HAP-1 (cell line): ENCODE measurements around the gene ZNF397.
"Not testable (repeated sequence)": the region's sequence is repeated elsewhere in the genome, so short reads cannot be mapped to it uniquely, and the experiment has no call there.

Experiments used
- DNase-seq, 2 experiments: peaks; one replicate each; pipeline ENCODE4 v3.0.0-alpha.2; 2016 to 2020; ENCODE audit warnings: low spot score in 2 of 2
- H3K27me3 ChIP-seq: fragments of 250-450 bp; sonication (Bioruptor Pico); 2 replicates; pipeline ENCODE4 v1.5.1; 2020; ENCODE audit warnings: low read depth, mild to moderate bottlenecking, moderate library complexity
- H3K36me3 ChIP-seq: fragments of 250-450 bp; sonication (Bioruptor Pico); replicated peaks from 2 replicates; pipeline ENCODE4 v1.5.1; 2020; ENCODE audit warnings: mild to moderate bottlenecking
- H3K4me1 ChIP-seq: fragments of 250-450 bp; sonication (Bioruptor Pico); 2 replicates; pipeline ENCODE4 v1.5.1; 2020; ENCODE audit warnings: mild to moderate bottlenecking
- H3K4me3 ChIP-seq: fragments of 250-450 bp; sonication (Bioruptor Pico); 2 replicates; pipeline ENCODE4 v1.5.1; 2020; ENCODE audit warnings: mild to moderate bottlenecking, moderate library complexity
- H3K9me3 ChIP-seq: fragments of 250-450 bp; sonication (Bioruptor Pico); 2 replicates; pipeline ENCODE4 v1.5.1; 2020; ENCODE audit warnings: mild to moderate bottlenecking, moderate library complexity
- in situ Hi-C: fragments of 300-500 bp; cut with MboI; formaldehyde crosslinking; loops from 3 replicates; pipeline ENCODE4 v1.14.3; 2020; ENCODE audit warnings: low sequenced_read_pairs, inconsistent platforms, mixed read lengths

ZNF397 gene

DNA sequence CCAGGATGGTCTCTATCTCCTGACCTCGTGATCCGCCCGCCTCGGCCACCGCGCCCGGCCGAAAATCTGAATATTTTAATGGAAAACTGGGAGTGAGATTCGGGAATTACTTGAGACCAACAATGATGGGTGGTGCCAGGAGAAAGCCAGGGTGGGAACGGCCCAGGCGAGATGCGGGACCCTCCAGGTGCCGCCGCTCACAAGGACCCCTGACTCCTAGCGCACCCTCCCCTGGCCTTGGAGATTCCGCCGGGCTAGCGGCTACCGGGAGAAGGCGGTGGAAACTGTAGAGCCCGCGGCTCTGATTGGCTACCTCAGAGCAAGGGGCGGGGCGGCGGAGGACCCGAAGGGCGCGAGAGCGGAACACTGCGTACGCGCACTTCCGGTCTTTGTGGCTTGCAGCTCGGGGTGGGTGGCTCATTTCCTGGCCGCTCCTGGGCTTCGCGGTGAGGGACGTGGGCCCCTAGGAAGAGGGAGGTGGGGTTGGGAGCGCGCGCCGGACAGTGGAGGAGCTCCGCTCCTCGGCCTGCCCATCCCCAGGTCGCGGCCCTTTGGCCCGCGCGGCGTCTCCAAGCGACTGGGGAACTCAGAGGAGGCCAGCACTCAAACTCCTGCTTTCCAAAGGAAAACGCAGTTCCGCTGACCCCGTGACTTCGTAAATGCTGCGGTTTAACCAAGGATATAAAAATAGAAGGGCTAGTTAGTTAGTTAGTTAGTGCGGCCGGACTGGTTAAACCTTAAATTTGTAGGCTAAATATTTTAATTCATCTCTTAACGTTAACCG is at the start of gene ZNF397:
Gene ZNF397, plus strand, starts transcription at position 371 of the 784 bp plus-strand sequence. CDS start 1,437 bp downstream, outside the sequence.
- Histone ChIP-seq H3K9me3 (no peaks in the 10 kb centered on the region), H3K27me3 (no peaks in the 10 kb centered on the region), H3K4me3 (peak within 1 kb of the TSS; percentile 67), H3K4me1 (0 out of 2 replicates have a peak, but pooled peaks cover 4% of the 10 kb centered on the region), H3K36me3 (peaks cover 34% of the 10 kb centered on the region)
- DNase-seq: peak; percentile 96 to 98
- in situ Hi-C loops: no loop called here

DNA sequence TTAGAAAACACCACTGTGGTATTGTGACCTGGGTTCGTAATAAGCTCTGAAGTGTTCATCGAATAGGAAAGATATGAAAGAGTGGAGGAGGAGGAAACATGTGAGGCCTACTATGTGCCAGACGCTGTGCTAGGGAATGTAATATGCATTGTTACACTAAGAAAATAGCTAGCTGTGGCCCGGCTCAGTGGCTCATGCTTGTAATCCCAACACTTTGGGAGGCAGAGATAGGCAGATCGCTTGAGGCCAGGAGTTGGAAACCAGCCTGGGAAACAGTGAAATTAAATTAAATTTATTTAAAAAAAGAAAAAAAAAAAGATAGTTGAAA is 49.2 kb upstream of the ZNF397 start:
- Histone ChIP-seq H3K4me1 (peaks cover 21% of the 10 kb centered on the region), H3K4me3 (no peak overlapping the region), H3K9me3 (no peaks in the 10 kb centered on the region), H3K27me3 (peaks cover 24% of the 10 kb centered on the region), H3K36me3 (no peaks in the 10 kb centered on the region)
- in situ Hi-C loops: no loop called here
- no peak for DNase-seq

DNA sequence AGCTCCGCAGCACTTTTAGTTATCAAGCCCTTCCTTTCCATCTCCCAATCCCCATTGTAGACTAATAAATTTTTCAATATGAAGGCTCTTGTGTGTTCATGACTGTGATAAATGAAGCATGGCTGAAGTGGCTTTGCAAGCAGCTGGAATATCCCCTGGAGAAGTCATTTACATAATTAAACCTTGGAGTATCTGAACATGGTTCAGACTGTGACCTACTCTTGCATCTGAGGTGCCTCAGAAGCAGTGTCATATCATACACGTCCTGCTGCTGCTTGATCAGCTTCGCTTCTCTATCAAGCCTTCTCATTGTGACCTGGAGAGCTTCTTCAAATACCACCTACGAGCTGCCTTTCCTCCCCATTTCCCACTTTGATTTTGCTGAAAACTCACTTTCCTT is 48.4 kb upstream of the ZNF397 start:
- Histone ChIP-seq H3K27me3 (peaks cover 18% of the 10 kb centered on the region), H3K36me3 (no peaks in the 10 kb centered on the region), H3K4me3 (no peak overlapping the region), H3K9me3 (no peaks in the 10 kb centered on the region), H3K4me1 (peaks cover 21% of the 10 kb centered on the region)
- DNase-seq: no peak
- in situ Hi-C loops: no loop called here

GRCh38 chr18:35193316-35193715 is 47.5 kb upstream of the ZNF397 start:
- Histone ChIP-seq H3K4me3 (no peak overlapping the region), H3K27me3 (peaks cover 17% of the 10 kb centered on the region; the same call in 1 of the 2 replicates), H3K4me1 (peaks cover 21% of the 10 kb centered on the region), H3K36me3 (no peaks in the 10 kb centered on the region), H3K9me3 (no peaks in the 10 kb centered on the region)
- DNase-seq: no peak
- in situ Hi-C loops: no loop called here

- Histone ChIP-seq H3K36me3 (no peaks in the 10 kb centered on the region), H3K27me3 (peaks cover 16% of the 10 kb centered on the region), H3K4me1 (no peaks in the 10 kb centered on the region), H3K9me3 (no peaks in the 10 kb centered on the region), H3K4me3 (no peak overlapping the region)
- in situ Hi-C loops: no loop called here
- DNase-seq: no peak
These were observed 43.5 kb upstream of the ZNF397 start for GRCh38 chr18:35197296-35197695.

DNA sequence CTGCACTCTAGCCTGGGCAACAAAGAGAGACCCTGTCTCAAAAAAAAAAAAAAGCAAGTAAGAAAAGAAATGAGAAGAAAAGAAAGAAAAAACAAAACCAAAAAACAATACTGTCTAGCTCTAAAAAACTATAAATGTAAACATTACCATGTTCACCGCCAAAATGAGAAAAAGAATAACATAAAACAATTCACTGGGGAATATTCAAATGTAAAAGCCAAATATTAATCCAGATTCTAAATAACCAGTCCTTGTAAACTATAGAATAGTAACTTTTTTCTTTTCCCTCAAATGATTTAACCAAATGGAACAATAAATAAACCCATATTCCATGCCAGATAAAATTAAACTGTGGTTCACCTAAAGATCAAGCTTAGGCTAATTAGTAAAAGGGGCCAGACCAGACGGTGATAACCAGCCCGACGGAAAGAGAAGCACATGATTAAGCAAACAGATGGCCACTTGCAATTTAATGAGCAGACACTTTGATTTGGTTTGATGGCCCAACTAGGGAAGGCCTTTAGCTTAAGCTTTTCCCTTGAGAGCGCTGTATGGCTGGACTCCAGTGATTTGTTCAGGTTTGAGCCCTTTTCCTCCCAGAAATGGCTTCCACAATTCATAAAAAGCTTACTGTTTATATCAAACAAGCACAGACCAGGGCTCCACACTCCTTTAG is 39.4 kb upstream of the ZNF397 start:
- Histone ChIP-seq H3K9me3 (no peaks in the 10 kb centered on the region), H3K36me3 (no peaks in the 10 kb centered on the region), H3K4me1 (no peaks in the 10 kb centered on the region), H3K27me3 (peaks cover 10% of the 10 kb centered on the region), H3K4me3 (no peak overlapping the region)
- DNase-seq: no peak
- in situ Hi-C loops: no loop called here

- in situ Hi-C loops: no loop called here
- no peaks in the 10 kb centered on the region for H3K9me3 ChIP-seq
- no peak for DNase-seq
- H3K27me3 ChIP-seq: peaks cover 6% of the 10 kb centered on the region
- no peaks in the 10 kb centered on the region for H3K36me3 ChIP-seq
- no peak overlapping the region for H3K4me3 ChIP-seq
- no peaks in the 10 kb centered on the region for H3K4me1 ChIP-seq
These were observed 37.8 kb upstream of the ZNF397 start for GRCh38 chr18:35203067-35203466.

DNA sequence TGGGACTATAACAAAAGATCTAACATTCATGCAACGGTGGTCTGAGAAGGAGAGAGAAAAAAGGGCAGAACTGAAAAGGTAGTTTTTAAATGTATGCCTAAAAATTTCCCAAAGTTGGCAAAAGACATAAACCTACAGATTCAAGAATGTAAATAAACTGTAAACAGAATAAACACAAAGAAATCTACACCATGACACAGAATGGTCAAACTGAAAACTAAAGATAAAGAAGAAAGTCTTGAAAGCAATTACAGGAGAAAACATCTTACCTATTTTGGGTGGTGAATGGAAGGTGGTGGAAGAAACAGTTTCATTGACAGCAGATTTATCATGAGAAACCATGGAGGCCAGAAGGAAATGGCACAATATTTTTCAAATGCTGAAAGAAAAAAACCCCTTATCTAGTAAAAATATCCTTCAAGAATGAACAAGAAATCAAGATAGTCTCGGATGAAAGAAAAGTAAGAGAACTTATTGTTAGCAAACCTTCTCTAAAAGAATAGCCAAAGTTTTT is 35.6 kb upstream of the ZNF397 start:
- no peak for DNase-seq
- Histone ChIP-seq H3K4me3 (no peak overlapping the region), H3K9me3 (no peaks in the 10 kb centered on the region), H3K36me3 (no peaks in the 10 kb centered on the region), H3K4me1 (no peaks in the 10 kb centered on the region), H3K27me3 (no peaks in the 10 kb centered on the region)
- in situ Hi-C loops: no loop called here

GRCh38 chr18:35205746-35206458 is 34.9 kb upstream of the ZNF397 start:
- H3K36me3 ChIP-seq, H3K4me1 ChIP-seq, H3K4me3 ChIP-seq, DNase-seq, in situ Hi-C loops, H3K27me3 ChIP-seq, H3K9me3 ChIP-seq: not testable (repeated sequence)

GRCh38 chr18:35215026-35215425 is 25.8 kb upstream of the ZNF397 start:
- no peak for DNase-seq
- Histone ChIP-seq H3K36me3 (no peaks in the 10 kb centered on the region), H3K4me1 (no peaks in the 10 kb centered on the region; the same call in 1 of the 2 replicates), H3K4me3 (no peak overlapping the region), H3K9me3 (no peaks in the 10 kb centered on the region), H3K27me3 (peaks cover 5% of the 10 kb centered on the region; the same call in 1 of the 2 replicates)
- in situ Hi-C loops: no loop called here

DNA sequence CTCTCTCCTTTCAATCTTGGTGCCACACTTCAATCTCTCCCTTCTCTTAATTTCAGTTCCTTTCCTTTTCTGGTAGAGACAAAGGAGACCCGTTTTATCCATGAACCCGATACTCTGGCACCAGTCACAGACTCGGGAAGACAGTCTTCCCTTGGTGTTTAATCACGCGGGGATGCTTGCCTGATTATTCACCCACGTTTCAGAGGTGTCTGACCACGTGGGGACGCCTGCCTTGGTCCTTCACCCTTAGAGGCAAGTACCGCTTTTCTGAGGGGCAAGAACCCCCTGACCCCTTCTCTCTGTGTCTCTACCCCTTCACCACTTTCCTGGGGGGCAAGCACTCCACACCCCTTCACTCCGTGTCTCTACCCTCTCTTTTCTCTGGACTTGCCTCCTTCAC is 24.2 kb upstream of the ZNF397 start:
- DNase-seq, H3K4me1 ChIP-seq, in situ Hi-C loops, H3K36me3 ChIP-seq, H3K4me3 ChIP-seq, H3K27me3 ChIP-seq, H3K9me3 ChIP-seq: not testable (repeated sequence)

DNA sequence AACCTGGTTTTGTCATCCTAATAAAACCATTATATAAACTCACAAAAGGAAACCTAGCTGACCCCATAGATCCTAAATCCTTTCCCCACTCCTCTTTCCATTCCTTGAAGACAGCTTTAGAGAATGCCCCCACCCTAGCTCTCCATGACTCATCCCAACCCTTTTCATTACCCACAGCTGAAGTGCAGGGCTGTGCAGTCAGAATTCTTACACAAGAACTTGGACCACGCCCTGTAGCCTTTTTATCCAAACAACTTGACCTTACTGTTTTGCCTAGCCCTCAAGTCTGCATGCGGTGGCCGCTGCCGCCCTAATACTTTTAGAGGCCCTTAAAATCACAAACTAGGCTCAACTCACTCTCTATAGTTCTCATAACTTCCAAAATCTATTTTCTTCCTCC is 21.5 kb upstream of the ZNF397 start:
- DNase-seq, in situ Hi-C loops: not testable (repeated sequence)

GRCh38 chr18:35220424-35220823 is 20.4 kb upstream of the ZNF397 start:
- no peak for DNase-seq
- peaks cover under 1% of the 10 kb centered on the region; the same call in 1 of the 2 replicates for H3K27me3 ChIP-seq
- no peaks in the 10 kb centered on the region for H3K4me1 ChIP-seq
- H3K4me3 ChIP-seq: no peak overlapping the region
- no peaks in the 10 kb centered on the region for H3K9me3 ChIP-seq
- in situ Hi-C loops: no loop called here
- no peaks in the 10 kb centered on the region for H3K36me3 ChIP-seq

More for the DNA sequence above, 21.5 kb upstream of the ZNF397 start:
- not testable (repeated sequence) for H3K9me3 ChIP-seq, H3K4me1 ChIP-seq, H3K4me3 ChIP-seq, H3K36me3 ChIP-seq, H3K27me3 ChIP-seq

- in situ Hi-C loops: no loop called here
- Histone ChIP-seq H3K4me1 (no peaks in the 10 kb centered on the region), H3K4me3 (no peak overlapping the region)
These were observed 17.0 kb upstream of the ZNF397 start for GRCh38 chr18:35223797-35224196.

More at GRCh38 chr18:35223797-35224196, 17.0 kb upstream of the ZNF397 start:
- Histone ChIP-seq H3K9me3 (no peaks in the 10 kb centered on the region), H3K27me3 (no peaks in the 10 kb centered on the region), H3K36me3 (no peaks in the 10 kb centered on the region)
- DNase-seq: no peak
